Measurements from ENCODE around the gene PRPF39. TPM values are rescaled to one million over a fixed set of nuclear protein-coding genes. Genes with fewer than 3 reads are reported as not detected.
"Not testable (repeated sequence)": the region's sequence is repeated elsewhere in the genome, so short reads cannot be mapped to it uniquely, and the experiment has no call there.

The PRPF39 gene
- total and polyA plus RNA-seq, 4 donors, result 3.1 to 25.1 (median 15.1) TPM

DNA sequence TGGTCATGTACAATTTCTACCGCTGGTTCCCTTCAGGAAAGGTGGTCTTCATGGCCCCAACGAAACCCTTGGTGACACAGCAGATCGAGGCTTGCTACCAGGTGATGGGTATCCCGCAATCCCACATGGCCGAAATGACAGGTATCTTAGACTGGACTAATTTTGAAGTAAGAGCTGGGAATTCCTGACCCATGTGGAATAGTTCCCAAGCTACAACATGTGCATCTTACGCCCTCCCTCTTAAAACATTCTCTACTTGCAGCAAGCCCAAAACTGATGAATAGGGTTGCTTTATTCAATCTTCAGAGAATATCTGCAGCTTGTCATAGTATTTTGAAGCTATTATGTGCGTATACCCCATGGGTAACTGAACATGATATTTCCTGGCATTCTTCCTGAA is 52.5 kb downstream of the PRPF39 start:
- DNase-seq (ENCODE audit: low spot score), result no peak
- Histone ChIP-seq H3K27me3 (ENCODE audit: control insufficient read depth in 4 of 4, insufficient read depth in 4 of 4, low read length in 3 of 4) (no peaks in the 10 kb centered on the region), H3K36me3 (ENCODE audit: control insufficient read depth in 4 of 4, insufficient read depth in 3 of 4, low read depth in 1 of 4, low read length in 3 of 4) (no peaks in the 10 kb centered on the region), H3K4me1 (ENCODE audit: control insufficient read depth in 4 of 4, insufficient read depth in 4 of 4, low read length in 3 of 4) (peaks cover 3 to 29% (median 17%) of the 10 kb centered on the region in 4 donors), H3K9ac (ENCODE audit: low read depth in 1 of 2, low read length in 2 of 2) (peak overlapping the region in 1 of 2 donors; percentile 55), H3K27ac (ENCODE audit: low read depth in 1 of 2, low read length in 2 of 2) (no peak overlapping the region), H3K9me3 (ENCODE audit: control insufficient read depth in 4 of 4, low read length in 3 of 4) (no peaks in the 10 kb centered on the region), H3K4me3 (ENCODE audit: low read depth in 1 of 3, low read length in 3 of 3) (peak overlapping the region; percentile 75 to 97 (median 97))
- TF ChIP-seq GABPA (IDR thresholded peaks at IDR 0.05 in 1 of 2, conservative IDR thresholded peaks at IDR 0.05 in 1 of 2) (no peak), TAF1 (conservative IDR thresholded peaks at IDR 0.05) (no peak), YY1 (IDR thresholded peaks at IDR 0.05) (no peak), RXRA (IDR thresholded peaks at IDR 0.05) (no peak), SP1 (IDR thresholded peaks at IDR 0.05) (no peak), FOXA2 (IDR thresholded peaks at IDR 0.05) (no peak), EGR1 (IDR thresholded peaks at IDR 0.05; ENCODE audit: low read depth in 2 of 2) (no peak), RAD21 (IDR thresholded peaks at IDR 0.05) (no peak), HNF4A (conservative IDR thresholded peaks at IDR 0.05) (no peak), JUND (IDR thresholded peaks at IDR 0.05) (no peak)
- TF ChIP-seq, protein P1, sequence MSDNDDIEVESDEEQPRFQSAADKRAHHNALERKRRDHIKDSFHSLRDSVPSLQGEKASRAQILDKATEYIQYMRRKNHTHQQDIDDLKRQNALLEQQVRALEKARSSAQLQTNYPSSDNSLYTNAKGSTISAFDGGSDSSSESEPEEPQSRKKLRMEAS (IDR thresholded peaks at IDR 0.05), result no peak
- TF ChIP-seq, protein P2, sequence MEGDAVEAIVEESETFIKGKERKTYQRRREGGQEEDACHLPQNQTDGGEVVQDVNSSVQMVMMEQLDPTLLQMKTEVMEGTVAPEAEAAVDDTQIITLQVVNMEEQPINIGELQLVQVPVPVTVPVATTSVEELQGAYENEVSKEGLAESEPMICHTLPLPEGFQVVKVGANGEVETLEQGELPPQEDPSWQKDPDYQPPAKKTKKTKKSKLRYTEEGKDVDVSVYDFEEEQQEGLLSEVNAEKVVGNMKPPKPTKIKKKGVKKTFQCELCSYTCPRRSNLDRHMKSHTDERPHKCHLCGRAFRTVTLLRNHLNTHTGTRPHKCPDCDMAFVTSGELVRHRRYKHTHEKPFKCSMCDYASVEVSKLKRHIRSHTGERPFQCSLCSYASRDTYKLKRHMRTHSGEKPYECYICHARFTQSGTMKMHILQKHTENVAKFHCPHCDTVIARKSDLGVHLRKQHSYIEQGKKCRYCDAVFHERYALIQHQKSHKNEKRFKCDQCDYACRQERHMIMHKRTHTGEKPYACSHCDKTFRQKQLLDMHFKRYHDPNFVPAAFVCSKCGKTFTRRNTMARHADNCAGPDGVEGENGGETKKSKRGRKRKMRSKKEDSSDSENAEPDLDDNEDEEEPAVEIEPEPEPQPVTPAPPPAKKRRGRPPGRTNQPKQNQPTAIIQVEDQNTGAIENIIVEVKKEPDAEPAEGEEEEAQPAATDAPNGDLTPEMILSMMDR (IDR thresholded peaks at IDR 0.05; ENCODE audit: low read depth, low read length, missing input control), result no peak
- TF ChIP-seq, protein P3, sequence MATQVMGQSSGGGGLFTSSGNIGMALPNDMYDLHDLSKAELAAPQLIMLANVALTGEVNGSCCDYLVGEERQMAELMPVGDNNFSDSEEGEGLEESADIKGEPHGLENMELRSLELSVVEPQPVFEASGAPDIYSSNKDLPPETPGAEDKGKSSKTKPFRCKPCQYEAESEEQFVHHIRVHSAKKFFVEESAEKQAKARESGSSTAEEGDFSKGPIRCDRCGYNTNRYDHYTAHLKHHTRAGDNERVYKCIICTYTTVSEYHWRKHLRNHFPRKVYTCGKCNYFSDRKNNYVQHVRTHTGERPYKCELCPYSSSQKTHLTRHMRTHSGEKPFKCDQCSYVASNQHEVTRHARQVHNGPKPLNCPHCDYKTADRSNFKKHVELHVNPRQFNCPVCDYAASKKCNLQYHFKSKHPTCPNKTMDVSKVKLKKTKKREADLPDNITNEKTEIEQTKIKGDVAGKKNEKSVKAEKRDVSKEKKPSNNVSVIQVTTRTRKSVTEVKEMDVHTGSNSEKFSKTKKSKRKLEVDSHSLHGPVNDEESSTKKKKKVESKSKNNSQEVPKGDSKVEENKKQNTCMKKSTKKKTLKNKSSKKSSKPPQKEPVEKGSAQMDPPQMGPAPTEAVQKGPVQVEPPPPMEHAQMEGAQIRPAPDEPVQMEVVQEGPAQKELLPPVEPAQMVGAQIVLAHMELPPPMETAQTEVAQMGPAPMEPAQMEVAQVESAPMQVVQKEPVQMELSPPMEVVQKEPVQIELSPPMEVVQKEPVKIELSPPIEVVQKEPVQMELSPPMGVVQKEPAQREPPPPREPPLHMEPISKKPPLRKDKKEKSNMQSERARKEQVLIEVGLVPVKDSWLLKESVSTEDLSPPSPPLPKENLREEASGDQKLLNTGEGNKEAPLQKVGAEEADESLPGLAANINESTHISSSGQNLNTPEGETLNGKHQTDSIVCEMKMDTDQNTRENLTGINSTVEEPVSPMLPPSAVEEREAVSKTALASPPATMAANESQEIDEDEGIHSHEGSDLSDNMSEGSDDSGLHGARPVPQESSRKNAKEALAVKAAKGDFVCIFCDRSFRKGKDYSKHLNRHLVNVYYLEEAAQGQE (IDR thresholded peaks at IDR 0.05), result no peak
- TF ChIP-seq, protein P4, sequence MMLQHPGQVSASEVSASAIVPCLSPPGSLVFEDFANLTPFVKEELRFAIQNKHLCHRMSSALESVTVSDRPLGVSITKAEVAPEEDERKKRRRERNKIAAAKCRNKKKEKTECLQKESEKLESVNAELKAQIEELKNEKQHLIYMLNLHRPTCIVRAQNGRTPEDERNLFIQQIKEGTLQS (IDR thresholded peaks at IDR 0.05), result no peak
- 3% methylated on average over 7 of the region's 7 CpGs for WGBS

DNA sequence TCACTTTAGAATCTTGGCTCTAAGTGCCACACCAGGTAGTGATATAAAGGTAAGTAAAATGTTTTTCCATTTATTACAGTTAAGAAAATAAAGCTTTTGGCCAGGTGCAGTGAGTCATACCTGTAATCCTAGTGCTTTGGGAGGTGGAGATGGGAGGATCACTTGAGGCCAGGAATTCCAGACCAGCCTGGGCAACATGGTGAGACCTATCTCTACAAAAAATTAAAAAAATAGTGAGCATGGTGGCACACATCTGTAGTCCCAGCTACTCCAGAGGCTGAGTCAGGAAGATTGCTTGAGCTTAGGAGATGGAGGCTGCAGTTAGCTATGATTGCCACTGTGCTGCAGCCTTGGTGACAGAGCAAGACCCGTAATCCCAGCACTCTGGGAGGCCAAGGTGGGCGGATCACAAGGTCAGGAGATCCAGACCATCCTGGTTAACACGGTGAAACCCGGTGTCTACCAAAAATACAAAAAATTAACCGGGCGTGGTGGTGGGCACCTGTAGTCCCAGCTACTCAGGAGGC is 56.8 kb downstream of the PRPF39 start:
- no peaks in the 10 kb centered on the region for H3K9me3 ChIP-seq (ENCODE audit: control insufficient read depth in 4 of 4, low read length in 3 of 4)
- H3K36me3 ChIP-seq (ENCODE audit: control insufficient read depth in 4 of 4, insufficient read depth in 3 of 4, low read depth in 1 of 4, low read length in 3 of 4), result no peaks in the 10 kb centered on the region
- H3K4me3 ChIP-seq (ENCODE audit: low read depth in 1 of 3, low read length in 3 of 3), result no peak overlapping the region
- DNase-seq (ENCODE audit: low spot score), result no peak
- no peaks in the 10 kb centered on the region for H3K27me3 ChIP-seq (ENCODE audit: control insufficient read depth in 4 of 4, insufficient read depth in 4 of 4, low read length in 3 of 4)
- H3K4me1 ChIP-seq (ENCODE audit: control insufficient read depth in 4 of 4, insufficient read depth in 4 of 4, low read length in 3 of 4), result peaks cover 3 to 20% (median 15%) of the 10 kb centered on the region in 4 donors
- H3K9ac ChIP-seq (ENCODE audit: low read depth in 1 of 2, low read length in 2 of 2), result no peak overlapping the region
- 98% methylated on average over 6 of the region's 6 CpGs for WGBS
- no peak for TF ChIP-seq YY1 (IDR thresholded peaks at IDR 0.05)
- no peak overlapping the region for H3K27ac ChIP-seq (ENCODE audit: low read depth in 1 of 2, low read length in 2 of 2)

DNA sequence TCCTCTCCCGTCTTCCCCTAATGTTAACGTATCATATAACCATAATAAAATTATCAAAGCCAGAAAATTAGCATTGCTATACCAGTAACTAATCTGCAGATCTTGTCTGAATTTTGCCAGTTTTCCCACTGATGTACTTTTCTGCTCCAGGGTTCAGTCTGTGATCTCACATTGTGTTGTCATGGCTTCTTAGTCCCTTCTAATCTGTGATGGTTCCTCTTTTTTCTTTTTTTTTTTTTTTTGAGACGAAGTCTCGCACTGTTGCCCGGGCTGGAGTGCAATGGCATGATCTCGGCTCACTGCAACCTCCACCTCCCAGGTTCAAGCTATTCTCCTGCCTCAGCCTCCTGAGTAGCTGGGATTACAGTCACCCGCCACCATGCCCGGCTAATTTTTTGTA is 58.2 kb downstream of the PRPF39 start:
- not testable (repeated sequence) for H3K4me1 ChIP-seq (ENCODE audit: control insufficient read depth in 4 of 4, insufficient read depth in 4 of 4, low read length in 3 of 4); H3K9ac ChIP-seq (ENCODE audit: low read depth in 1 of 2, low read length in 2 of 2); H3K9me3 ChIP-seq (ENCODE audit: control insufficient read depth in 4 of 4, low read length in 3 of 4); H3K27ac ChIP-seq (ENCODE audit: low read depth in 1 of 2, low read length in 2 of 2); H3K27me3 ChIP-seq (ENCODE audit: control insufficient read depth in 4 of 4, insufficient read depth in 4 of 4, low read length in 3 of 4); DNase-seq (ENCODE audit: low spot score); H3K4me3 ChIP-seq (ENCODE audit: low read depth in 1 of 3, low read length in 3 of 3); H3K36me3 ChIP-seq (ENCODE audit: control insufficient read depth in 4 of 4, insufficient read depth in 3 of 4, low read depth in 1 of 4, low read length in 3 of 4)
- WGBS, result 90% methylated on average over 8 of the region's 8 CpGs

All from liver (tissue), 9 donors.